ENCODE data around the gene PGM2. TPM values are rescaled to one million over a fixed set of nuclear protein-coding genes. Genes with fewer than 3 reads are reported as not detected.

Gene PGM2
- total RNA-seq, 1 donor from 2014 or later, result 15.6 TPM

- DNase-seq (peak; percentile 88), ATAC-seq (ENCODE audit: poor library complexity) (peak; percentile 91)
- intact Hi-C loops (cut with DNase I), result loop anchor here (5.0 to 10.0 kb wide), 3 partner anchors 63 to 145 kb away; partner anchors contain the start of gene PGM2
Measured at GRCh38 chr4:37889849-37890800, 63.6 kb downstream of the PGM2 start.

- intact Hi-C loops (cut with DNase I), result loop anchor here (10.0 kb wide), 2 partner anchors 84 to 144 kb away; no protein-coding TSS in a partner anchor
- ATAC-seq (ENCODE audit: poor library complexity) (peak; percentile 76), DNase-seq (peak; percentile 81)
Measured at GRCh38 chr4:37890801-37891259, 64.3 kb downstream of the PGM2 start, which contains the start of gene TBC1D1. Gene TBC1D1, plus strand, starts transcription at chr4:37891084. Its CDS starts 11,012 bp downstream, at chr4:37902096.

- peak; percentile 50 for DNase-seq
- intact Hi-C loops (cut with DNase I), result loop anchor here (10.0 kb wide), 2 partner anchors 83 to 143 kb away; no protein-coding TSS in a partner anchor
- ATAC-seq (ENCODE audit: poor library complexity), result peak; percentile 35
Measured at GRCh38 chr4:37891260-37892159, 65.0 kb downstream of the PGM2 start.

- DNase-seq (no peak), ATAC-seq (ENCODE audit: poor library complexity) (no peak)
- intact Hi-C loops (cut with DNase I), result loop anchor here (10.0 kb wide), 2 partner anchors 82 to 142 kb away; no protein-coding TSS in a partner anchor
Measured at GRCh38 chr4:37892641-37893040, 66.2 kb downstream of the PGM2 start.

GRCh38 chr4:37893164-37893563, 66.7 kb downstream of the PGM2 start:
- ATAC-seq (ENCODE audit: poor library complexity) (no peak), DNase-seq (no peak)
- intact Hi-C loops (cut with DNase I), result loop anchor here (10.0 kb wide), 2 partner anchors 82 to 142 kb away; no protein-coding TSS in a partner anchor

- DNase-seq, result no peak
- intact Hi-C loops (cut with DNase I), result loop anchor here (10.0 kb wide), 2 partner anchors 80 to 140 kb away; no protein-coding TSS in a partner anchor
- no peak for ATAC-seq (ENCODE audit: poor library complexity)
Measured at GRCh38 chr4:37895271-37895670, 68.8 kb downstream of the PGM2 start.

- DNase-seq (no peak), ATAC-seq (ENCODE audit: poor library complexity) (no peak)
- intact Hi-C loops (cut with DNase I), result loop anchor here (10.0 kb wide), 2 partner anchors 78 to 138 kb away; no protein-coding TSS in a partner anchor
Measured at GRCh38 chr4:37896206-37896860, 69.8 kb downstream of the PGM2 start.

GRCh38 chr4:37902212-37902611, 75.7 kb downstream of the PGM2 start:
- intact Hi-C loops (cut with DNase I), result no loop called here
- DNase-seq (no peak), ATAC-seq (ENCODE audit: poor library complexity) (no peak)

- DNase-seq (no peak), ATAC-seq (ENCODE audit: poor library complexity) (no peak)
- intact Hi-C loops (cut with DNase I), result no loop called here
Measured at GRCh38 chr4:37902738-37903693, 76.5 kb downstream of the PGM2 start.

- intact Hi-C loops (cut with DNase I), result no loop called here
- DNase-seq, result no peak
- ATAC-seq (ENCODE audit: poor library complexity), result no peak
Measured at GRCh38 chr4:37903901-37904300, 77.4 kb downstream of the PGM2 start.

GRCh38 chr4:37904824-37905223, 78.3 kb downstream of the PGM2 start:
- no peak for DNase-seq
- no peak for ATAC-seq (ENCODE audit: poor library complexity)
- intact Hi-C loops (cut with DNase I), result no loop called here

GRCh38 chr4:37905533-37906169, 79.2 kb downstream of the PGM2 start:
- no peak for DNase-seq
- ATAC-seq (ENCODE audit: poor library complexity), result no peak
- intact Hi-C loops (cut with DNase I), result no loop called here

GRCh38 chr4:37908488-37909331, 82.2 kb downstream of the PGM2 start:
- intact Hi-C loops (cut with DNase I), result no loop called here
- no peak for DNase-seq
- ATAC-seq (ENCODE audit: poor library complexity), result peak; percentile 64

GRCh38 chr4:37909332-37910090, 83.0 kb downstream of the PGM2 start:
- no peak for DNase-seq
- ATAC-seq (ENCODE audit: poor library complexity), result peak; percentile 85
- intact Hi-C loops (cut with DNase I), result no loop called here

- intact Hi-C loops (cut with DNase I), result no loop called here
- ATAC-seq (ENCODE audit: poor library complexity) (peak; percentile 59), DNase-seq (no peak)
Measured at GRCh38 chr4:37910091-37910486, 83.6 kb downstream of the PGM2 start.

Data from Right ventricle myocardium superior (tissue), 1 donor.